RWPE1 (cell line): ENCODE results near the gene TMEM121B.

Experiments
- CTCF ChIA-PET: fragments of 350-600 bp; sonication (Branson Sonifier 250); formaldehyde crosslinking; extraction: SDS; loops from one replicate; lab custom pipeline; 2021; lab: Yijun Ruan, JAX
- POLR2A ChIA-PET: fragments of 400-600 bp; formaldehyde crosslinking; extraction: SDS; loops from one replicate; lab custom pipeline; 2020; ENCODE audit warnings: antibody characterized with exemption; ENCODE audit not compliant: low non-redundant PET; lab: Yijun Ruan, JAX
- DNase-seq: peaks from one replicate; pipeline ENCODE4 v3.0.0; 2012; ENCODE audit warnings: low spot score
- H3K27ac ChIP-seq: fragments of 450-650 bp; 2 replicates; pipeline ENCODE4 v1.5.1; 2017
- CTCF ChIP-seq: fragments of 450-650 bp; conservative IDR thresholded peaks from 2 replicates; pipeline ENCODE4 v1.5.1; 2017; ENCODE audit warnings: low read depth, mild to moderate bottlenecking

The TMEM121B gene

GRCh38 chr22:17140022-17140421 is 18.9 kb upstream of the TMEM121B start:
- CTCF ChIA-PET = interaction anchor here (0.9 kb wide), 1 partner anchor 32 kb away, joined by 3 read pairs; no protein-coding TSS in a partner anchor
- TF ChIP-seq CTCF = no peak
- POLR2A ChIA-PET = no interaction called here
- DNase-seq = no peak
- no peak overlapping the region for H3K27ac ChIP-seq

- CTCF ChIA-PET = no interaction called here
- TF ChIP-seq CTCF = no peak
- POLR2A ChIA-PET = no interaction called here
- DNase-seq = no peak
- H3K27ac ChIP-seq = no peak overlapping the region
These were observed 17.4 kb upstream of the TMEM121B start for GRCh38 chr22:17138513-17138912.

- no peak for DNase-seq
- ChIA-PET POLR2A (no interaction called here), CTCF (no interaction called here)
- TF ChIP-seq CTCF = no peak
- no peak overlapping the region for H3K27ac ChIP-seq
These were observed 16.8 kb upstream of the TMEM121B start for GRCh38 chr22:17137861-17138425.

- H3K27ac ChIP-seq = no peak overlapping the region
- ChIA-PET CTCF (no interaction called here), POLR2A (no interaction called here)
- TF ChIP-seq CTCF = no peak
- no peak for DNase-seq
These were observed 16.0 kb upstream of the TMEM121B start for GRCh38 chr22:17137170-17137569.

- no peak for DNase-seq
- CTCF ChIA-PET = interaction anchor here (0.6 kb wide), 1 partner anchor 241 kb away, joined by 3 read pairs; no protein-coding TSS in a partner anchor
- POLR2A ChIA-PET = interaction anchor here (0.7 kb wide), 1 partner anchor 10 kb away, joined by 3 read pairs; no protein-coding TSS in a partner anchor
- no peak overlapping the region for H3K27ac ChIP-seq
- TF ChIP-seq CTCF = no peak
These were observed 14.1 kb upstream of the TMEM121B start for GRCh38 chr22:17135153-17135760.

- CTCF ChIA-PET = interaction anchor here (0.6 to 1.1 kb wide), 2 partner anchors 39 to 101 kb away, joined by 3 read pairs; no protein-coding TSS in a partner anchor
- DNase-seq = no peak
- TF ChIP-seq CTCF = no peak
- POLR2A ChIA-PET = no interaction called here
- H3K27ac ChIP-seq = no peak overlapping the region
These were observed 12.0 kb upstream of the TMEM121B start for GRCh38 chr22:17133137-17133536.
